HepG2 (cell line): ENCODE results near the gene SRC. TPM values are rescaled to one million over a fixed set of nuclear protein-coding genes. Genes with fewer than 3 reads are reported as not detected.
A peak's percentile ranks its signal among the peaks of the same experiment; 100 is the strongest.

Source experiments
- AKAP8 ChIP-seq: sonication (generic); formaldehyde crosslinking; IDR thresholded peaks from 2 replicates; pipeline ENCODE4 v1.5.1; 2020; ENCODE audit warnings: mild to moderate bottlenecking, missing genetic modification reagents
- CCDC6 ChIP-seq: sonication (generic); formaldehyde crosslinking; IDR thresholded peaks from 2 replicates; pipeline ENCODE4 v1.8.1; 2022; ENCODE audit warnings: mild to moderate bottlenecking, missing genetic modification reagents, moderate library complexity
- CEBPG ChIP-seq: IDR thresholded peaks from 2 replicates; pipeline ENCODE4 v1.6.1; 2016
- HMGXB3 ChIP-seq: sonication (generic); formaldehyde crosslinking; IDR thresholded peaks from 2 replicates; pipeline ENCODE4 v1.4.0; 2020; ENCODE audit warnings: missing genetic modification reagents, borderline replicate concordance
- HNF1B ChIP-seq: sonication (generic); formaldehyde crosslinking; IDR thresholded peaks from 2 replicates; pipeline ENCODE4 v1.5.1; 2020; ENCODE audit warnings: mild to moderate bottlenecking, moderate library complexity, missing genetic modification reagents
- JUNB ChIP-seq: sonication (generic); formaldehyde crosslinking; IDR thresholded peaks from 2 replicates; pipeline ENCODE4 v1.8.0; 2022; ENCODE audit warnings: missing genetic modification reagents, mild to moderate bottlenecking, borderline replicate concordance
- LCORL ChIP-seq, 2 experiments: fragments of 450-650 bp in 1 of 2; sonication (generic) in 1 of 2; formaldehyde crosslinking in 1 of 2; IDR thresholded peaks; 2 replicates each; pipeline versions ENCODE4 v1.5.0 to v1.6.1; 2017 to 2020; ENCODE audit warnings: antibody characterized with exemption in 1 of 2, missing genetic modification reagents in 1 of 2
- MNT ChIP-seq: fragments of 450-650 bp; IDR thresholded peaks from 2 replicates; pipeline ENCODE4 v1.6.1; 2016
- NFE2L2 ChIP-seq: fragments of 150-350 bp; IDR thresholded peaks from 2 replicates; pipeline ENCODE4 v1.6.1; 2014; ENCODE audit warnings: low read length
- NR1H2 ChIP-seq: sonication (generic); formaldehyde crosslinking; IDR thresholded peaks from 2 replicates; pipeline ENCODE4 v1.8.1; 2022; ENCODE audit warnings: low read depth, missing genetic modification reagents, borderline replicate concordance
- RBFOX2 ChIP-seq: fragments of 200-400 bp; formaldehyde crosslinking; IDR thresholded peaks from 2 replicates; pipeline ENCODE4 v1.6.1; 2017; ENCODE audit warnings: low read depth, mild to moderate bottlenecking, low read length
- SNAPC5 ChIP-seq: sonication (generic); formaldehyde crosslinking; IDR thresholded peaks from 2 replicates; pipeline ENCODE4 v1.8.1; 2023; ENCODE audit warnings: mild to moderate bottlenecking, missing genetic modification reagents, borderline replicate concordance
- TBL1XR1 ChIP-seq: fragments of 150-350 bp; IDR thresholded peaks from 2 replicates; pipeline ENCODE4 v1.6.1; 2014; ENCODE audit warnings: borderline replicate concordance, low read length; ENCODE audit not compliant: partially characterized antibody
- UBTF ChIP-seq: sonication (generic); formaldehyde crosslinking; IDR thresholded peaks from 2 replicates; pipeline ENCODE4 v1.4.0; 2020; ENCODE audit warnings: mild to moderate bottlenecking, missing genetic modification reagents
- ZIK1 ChIP-seq: sonication (generic); formaldehyde crosslinking; IDR thresholded peaks from 2 replicates; pipeline ENCODE4 v1.5.0; 2020; ENCODE audit warnings: mild to moderate bottlenecking, low read depth, missing genetic modification reagents, borderline replicate concordance
- ZNF160 ChIP-seq: sonication (generic); formaldehyde crosslinking; IDR thresholded peaks from 2 replicates; pipeline ENCODE4 v1.8.0; 2022; ENCODE audit warnings: mild to moderate bottlenecking, inconsistent platforms, missing genetic modification reagents
- ZNF274 ChIP-seq: sonication (generic); formaldehyde crosslinking; IDR thresholded peaks from 2 replicates; pipeline ENCODE4 v1.5.1; 2020; ENCODE audit warnings: mild to moderate bottlenecking, missing genetic modification reagents
- ZNF3 ChIP-seq: IDR thresholded peaks from 2 replicates; pipeline ENCODE4 v1.7.0; 2017; ENCODE audit warnings: inconsistent platforms
- polyA plus RNA-seq, 8 experiments: library from polyadenylated mRNA; depleted of rRNA in 3 of 8; stranded (reverse) in 7 of 8; unstranded in 1 of 8; fragments of >200 nt; fragmentation: Illumina TruSeq in 4 of 8; extraction: Trizol in 4 of 8; gene quantifications; 2 replicates each; pipeline versions ENCODE4 v1.2.1 to v1.2.3, GENCODE V29; 2011 to 2016; ENCODE audit warnings: low read depth in 4 of 8, missing spikeins in 1 of 8, mixed read lengths in 1 of 8; ENCODE audit not compliant: insufficient read depth in 1 of 8
- total RNA-seq, 5 experiments: library from RNA; depleted of rRNA; stranded (reverse); fragments of >200 nt; fragmentation: Illumina TruSeq; extraction: Trizol; gene quantifications; 2 replicates each; pipeline ENCODE4 v1.2.3, GENCODE V29; 2016; ENCODE audit warnings: low read depth in 1 of 5

SRC gene
- total and polyA plus RNA-seq, 2 of the 13 experiments (the other 11 are each of a cell fraction or from before 2014, with no cell fraction given): 54.7 to 192 TPM

GRCh38 chr20:37390891-37391525 is 45.1 kb downstream of the SRC start (continued):
- TF ChIP-seq HMGXB3 (CRISPR knock-in tag): peak; percentile 57; the same call in 1 of the 2 replicates
- TF ChIP-seq ZNF274 (CRISPR knock-in tag): peak; percentile 89; the same call in 1 of the 2 replicates
- no peak for TF ChIP-seq RBFOX2
- TF ChIP-seq ZNF160 (CRISPR knock-in tag): 0 out of 2 replicates have a peak, but pooled peaks have one; percentile 62
- TF ChIP-seq SNAPC5 (CRISPR knock-in tag): no peak
- TF ChIP-seq CCDC6: 0 out of 2 replicates have a peak, but pooled peaks have one; percentile 39
- TF ChIP-seq JUNB (CRISPR knock-in tag): no peak
- TF ChIP-seq TBL1XR1: peak; percentile 23
- TF ChIP-seq ZNF3 (CRISPR knock-in tag): peak; percentile 82
- TF ChIP-seq AKAP8 (CRISPR knock-in tag): peak; percentile 90; the same call in 1 of the 2 replicates
- peak; percentile 70; the same call in 1 of the 2 replicates for TF ChIP-seq ZIK1
- no peak; the same call in 1 of the 2 replicates for TF ChIP-seq LCORL (IDR thresholded peaks at IDR 0.05)
- TF ChIP-seq LCORL (CRISPR knock-in tag; IDR thresholded peaks at IDR 0.05): peak; percentile 100
- TF ChIP-seq UBTF (CRISPR knock-in tag): peak; percentile 97
- peak; percentile 61; the same call in 1 of the 2 replicates for TF ChIP-seq CEBPG (CRISPR knock-in tag)
- TF ChIP-seq MNT: no peak
- TF ChIP-seq NFE2L2: no peak
- TF ChIP-seq NR1H2 (CRISPR knock-in tag): 0 out of 2 replicates have a peak, but pooled peaks have one; percentile 39
- TF ChIP-seq HNF1B (CRISPR knock-in tag): peak; percentile 96
